NCI-H187 (cell line): Measurements from ENCODE around the gene ABHD17B.

Experiments used
- DNase-seq, 2 experiments: peaks; one replicate each; lab custom pipeline; 2025; lab: John Stamatoyannopoulos, UW

The ABHD17B gene

GRCh38 chr9:71876829-71877228 is 34.2 kb downstream of the ABHD17B start:
- DNase-seq, result no peak

- DNase-seq, result no peak
These were observed 34.9 kb downstream of the ABHD17B start for GRCh38 chr9:71876106-71876505.

DNA sequence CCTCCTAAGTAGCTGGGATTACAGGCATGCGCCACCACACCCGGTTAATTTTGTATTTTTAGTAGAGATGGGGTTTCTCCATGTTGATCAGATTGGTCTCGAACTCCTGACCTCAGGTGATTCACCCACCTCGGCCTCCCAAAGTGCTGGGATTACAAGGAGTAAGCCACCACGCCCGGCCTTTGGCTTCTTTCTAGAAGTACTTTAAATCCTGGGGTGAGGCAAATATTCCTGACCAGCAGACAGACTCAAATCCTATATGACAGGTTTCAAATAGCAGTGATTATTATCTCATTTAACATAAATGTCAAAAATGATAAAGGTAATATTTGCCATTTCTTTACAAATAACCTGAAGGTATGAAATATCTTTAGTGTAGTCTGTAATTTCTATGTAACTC is 35.6 kb downstream of the ABHD17B start:
- DNase-seq, result no peak

DNA sequence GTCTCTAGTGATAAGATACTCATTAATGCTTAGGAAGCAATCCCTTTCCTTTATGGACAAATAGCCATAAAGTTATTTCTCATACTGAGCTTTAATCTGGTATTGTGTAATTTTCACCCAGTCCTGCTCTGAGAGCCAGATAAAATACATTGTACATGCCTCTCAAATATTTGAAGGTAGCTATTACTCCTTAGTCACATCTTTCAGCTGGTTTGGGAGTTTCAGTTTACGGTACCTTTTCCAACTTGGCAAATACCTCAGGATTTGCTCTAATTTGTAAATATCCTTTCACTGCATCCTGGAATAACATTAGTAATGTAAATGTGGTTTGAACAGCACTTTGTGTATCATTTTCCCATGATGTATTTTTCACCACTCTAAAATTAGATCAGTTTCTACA is 47.4 kb downstream of the ABHD17B start:
- no peak for DNase-seq

GRCh38 chr9:71861618-71862017 is 49.4 kb downstream of the ABHD17B start:
- no peak for DNase-seq

DNA sequence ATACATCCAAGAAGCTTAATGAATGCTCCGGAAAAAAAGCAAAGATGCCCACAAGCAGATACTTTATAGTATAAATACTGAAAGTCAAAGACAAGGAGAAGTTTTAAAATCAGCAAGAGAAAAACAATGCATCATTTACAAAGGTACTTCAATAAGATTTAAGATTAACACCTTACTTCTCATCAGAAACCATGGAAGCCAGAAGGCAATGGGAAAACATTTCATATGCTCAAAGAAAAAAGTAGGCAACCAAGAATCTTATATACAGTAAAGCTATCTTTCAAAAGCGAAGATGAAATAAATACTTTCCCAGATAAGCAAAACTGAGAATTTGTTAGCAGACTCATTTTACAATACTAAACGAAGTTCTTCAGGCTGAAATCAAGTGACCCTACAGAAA is 51.1 kb downstream of the ABHD17B start:
- no peak for DNase-seq

GRCh38 chr9:71858812-71859211 is 52.2 kb downstream of the ABHD17B start:
- no peak for DNase-seq

- DNase-seq, result no peak
These were observed 52.7 kb downstream of the ABHD17B start for GRCh38 chr9:71858102-71858798.

- no peak for DNase-seq
These were observed 53.8 kb downstream of the ABHD17B start for GRCh38 chr9:71857159-71857558.

DNA sequence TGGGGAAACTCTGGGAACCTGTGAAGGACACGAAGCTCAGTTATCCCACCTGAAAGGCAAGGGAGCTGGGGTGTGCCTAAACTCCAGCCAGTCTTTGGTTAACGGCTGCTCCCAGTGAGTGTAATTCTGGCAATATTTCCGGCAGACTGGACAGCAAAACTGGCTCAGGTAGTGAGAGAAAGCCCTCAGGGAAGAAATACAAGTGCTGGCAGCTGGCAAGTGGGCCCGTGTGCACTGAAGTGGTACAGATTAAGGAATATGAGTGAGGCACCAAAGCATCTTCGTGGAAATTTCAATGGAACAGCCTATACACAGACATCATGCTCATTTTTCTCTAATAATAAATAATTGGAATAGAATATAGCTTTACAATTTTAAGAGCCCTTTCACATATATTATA is 56.2 kb downstream of the ABHD17B start:
- no peak for DNase-seq

GRCh38 chr9:71853084-71853483 is 57.9 kb downstream of the ABHD17B start:
- DNase-seq, result no peak

- DNase-seq, result no peak
These were observed 60.0 kb downstream of the ABHD17B start for GRCh38 chr9:71850996-71851395.

DNA sequence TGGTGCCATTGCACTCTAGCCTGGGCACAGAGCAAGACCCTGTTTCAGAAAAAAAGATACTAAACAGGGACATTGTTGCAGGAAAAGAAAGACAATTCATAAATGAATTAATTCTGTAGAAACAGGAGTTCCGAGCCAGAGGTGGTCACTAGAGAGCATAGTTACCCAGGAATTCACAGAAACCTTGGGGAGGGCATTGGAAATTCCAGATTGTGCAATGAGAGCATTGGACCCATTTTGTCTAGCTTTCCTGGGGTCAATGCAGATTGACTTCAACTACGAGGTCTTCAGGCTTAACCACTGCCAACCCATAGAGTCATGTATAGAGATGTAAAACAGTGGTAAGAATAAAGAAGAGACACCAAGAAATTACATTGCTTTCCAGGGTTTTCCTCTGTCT is 63.1 kb downstream of the ABHD17B start:
- no peak for DNase-seq

DNA sequence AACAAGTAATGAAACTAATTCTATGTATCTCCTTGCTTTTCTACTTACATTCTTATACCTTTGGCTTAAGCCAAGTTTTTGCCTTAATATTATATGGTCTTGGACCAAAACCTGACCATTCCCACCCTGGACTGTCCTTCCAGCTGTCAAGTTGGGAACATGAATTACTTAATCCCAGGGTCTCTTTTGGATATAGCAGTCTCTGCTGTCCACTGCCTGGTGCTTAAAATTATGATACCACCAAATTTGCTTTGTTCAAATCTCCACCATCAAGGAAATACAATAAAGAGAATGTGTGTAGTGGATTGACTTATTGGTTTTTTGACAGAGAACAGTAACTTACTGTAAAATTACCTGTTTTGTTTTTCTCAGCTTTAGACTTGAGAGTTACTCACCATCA is 66.2 kb downstream of the ABHD17B start:
- no peak for DNase-seq

- DNase-seq, result no peak
These were observed 71.3 kb downstream of the ABHD17B start for GRCh38 chr9:71839668-71840067.

DNA sequence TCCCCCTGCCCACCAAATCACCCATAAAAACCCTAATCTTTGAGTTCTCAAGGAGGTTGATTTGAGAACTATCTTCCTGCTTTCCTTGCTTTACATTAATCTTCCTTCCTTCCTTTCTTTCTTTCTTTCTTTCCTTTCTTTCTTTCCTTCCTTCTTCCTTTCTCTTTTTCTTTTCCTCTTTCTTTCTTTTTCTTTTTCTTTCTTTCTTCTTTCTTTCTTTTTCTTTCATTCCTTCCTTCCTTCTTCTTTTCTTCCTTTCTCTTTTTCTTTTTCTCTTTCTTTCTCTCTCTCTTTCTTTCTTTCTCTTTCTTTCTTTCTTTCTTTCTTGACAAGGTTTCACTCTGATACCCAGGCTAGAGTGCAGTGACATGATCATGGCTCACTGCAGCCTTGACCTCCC is 75.4 kb downstream of the ABHD17B start:
- no peak for DNase-seq

- no peak for DNase-seq
These were observed 80.1 kb downstream of the ABHD17B start for GRCh38 chr9:71830929-71831328.

GRCh38 chr9:71830153-71830552 is 80.8 kb downstream of the ABHD17B start:
- no peak for DNase-seq

GRCh38 chr9:71826279-71826678 is 84.7 kb downstream of the ABHD17B start:
- DNase-seq, result no peak

DNA sequence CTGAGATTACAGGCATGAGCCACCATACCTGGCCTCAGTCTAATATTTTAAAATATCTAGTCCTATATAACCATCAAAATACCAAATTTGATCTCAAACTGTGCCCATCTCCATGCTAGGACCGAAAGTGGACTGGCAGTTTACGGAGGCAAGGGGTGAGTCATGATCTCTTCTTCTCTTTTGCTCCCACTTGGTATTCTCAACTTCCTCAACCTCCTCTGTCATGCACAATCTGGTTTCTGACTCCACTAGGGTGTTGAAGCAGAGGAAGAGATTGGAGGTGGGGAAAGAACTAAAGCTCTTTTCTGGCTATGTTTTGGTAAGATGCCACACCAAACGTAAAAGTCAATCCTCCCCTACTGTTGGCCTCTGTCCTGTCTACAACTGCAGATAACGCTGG is 86.7 kb downstream of the ABHD17B start:
- DNase-seq, result no peak

DNA sequence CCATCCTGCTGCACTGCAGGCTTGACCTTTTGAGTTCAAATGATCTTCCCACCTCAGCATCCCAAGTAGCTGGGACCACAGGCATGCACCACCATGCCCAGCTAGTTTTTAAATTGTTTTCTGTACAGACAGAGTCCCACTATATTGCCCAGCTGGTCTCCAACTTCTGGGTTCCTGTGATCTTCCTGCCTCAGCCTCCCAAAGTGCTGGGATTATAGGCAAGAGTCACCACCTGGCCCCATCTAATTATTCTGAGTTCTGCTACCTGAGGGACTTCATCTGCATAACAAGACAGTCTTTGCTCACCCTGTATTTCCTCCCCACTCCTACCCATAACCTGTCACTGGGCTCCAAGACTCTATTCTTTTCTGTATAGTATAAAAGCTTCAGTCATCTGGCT is 88.1 kb downstream of the ABHD17B start:
- DNase-seq, result no peak

GRCh38 chr9:71822456-71822855 is 88.5 kb downstream of the ABHD17B start:
- no peak for DNase-seq

- no peak for DNase-seq
These were observed 89.6 kb downstream of the ABHD17B start for GRCh38 chr9:71821405-71821804.

GRCh38 chr9:71820403-71820921 is 90.5 kb downstream of the ABHD17B start:
- DNase-seq, result no peak
